ENCODE data around the gene C2orf78. TPM values are rescaled to one million over a fixed set of nuclear protein-coding genes. Genes with fewer than 3 reads are reported as not detected.

Gene C2orf78
- total RNA-seq, 2 donors from 2014 or later, result 0.91 TPM; not detected in 1

DNA sequence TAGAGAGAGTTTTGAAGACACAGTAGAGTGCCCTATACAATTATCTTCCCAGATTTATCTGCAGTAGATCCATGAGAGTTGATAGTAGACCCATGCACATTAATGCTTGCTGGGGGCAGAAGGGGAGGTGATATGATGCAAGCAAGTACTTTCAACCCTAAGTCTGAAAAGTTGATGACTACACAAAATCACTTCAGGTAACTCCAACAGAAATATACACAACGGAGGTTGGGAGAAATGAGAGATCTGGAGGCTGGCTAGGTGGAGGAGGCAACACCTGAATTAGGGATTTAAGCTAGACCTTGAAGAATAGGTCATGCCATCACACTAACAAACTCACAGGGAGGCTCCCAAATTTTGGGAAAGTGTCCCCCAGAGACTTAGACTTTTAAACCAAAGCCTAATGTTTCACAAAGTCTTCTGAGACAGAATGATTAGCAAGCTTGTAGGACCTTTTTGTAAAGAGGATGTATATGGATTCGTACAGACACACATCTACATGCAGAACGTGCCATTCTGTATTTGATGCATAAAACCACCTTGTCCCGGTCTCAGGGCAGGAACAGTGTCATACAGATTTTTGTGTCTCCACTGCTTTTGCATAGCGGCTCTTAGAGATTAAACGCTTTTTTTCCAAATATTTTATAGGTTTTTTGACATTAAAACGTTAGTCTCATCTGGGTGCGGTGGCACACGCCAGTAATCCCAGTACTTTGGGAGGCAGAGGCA lies 43.8 kb downstream of the C2orf78 start:
- WGBS, result 75% methylated on average over 9 of the region's 9 CpGs
- DNase-seq (ENCODE audit: low spot score), result no peak
- intact Hi-C loops (cut with DNase I), result no loop called here
- Histone ChIP-seq H3K4me1 (replicated peaks) (no peaks in the 10 kb centered on the region), H3K9me3 (no peaks in the 10 kb centered on the region), H3K27ac (peak overlapping the region; percentile 90 to 95), H3K36me3 (no peaks in the 10 kb centered on the region), H3K4me3 (no peak overlapping the region), H3K27me3 (replicated peaks; ENCODE audit: insufficient read depth) (no peaks in the 10 kb centered on the region)
- TF ChIP-seq, protein P1, sequence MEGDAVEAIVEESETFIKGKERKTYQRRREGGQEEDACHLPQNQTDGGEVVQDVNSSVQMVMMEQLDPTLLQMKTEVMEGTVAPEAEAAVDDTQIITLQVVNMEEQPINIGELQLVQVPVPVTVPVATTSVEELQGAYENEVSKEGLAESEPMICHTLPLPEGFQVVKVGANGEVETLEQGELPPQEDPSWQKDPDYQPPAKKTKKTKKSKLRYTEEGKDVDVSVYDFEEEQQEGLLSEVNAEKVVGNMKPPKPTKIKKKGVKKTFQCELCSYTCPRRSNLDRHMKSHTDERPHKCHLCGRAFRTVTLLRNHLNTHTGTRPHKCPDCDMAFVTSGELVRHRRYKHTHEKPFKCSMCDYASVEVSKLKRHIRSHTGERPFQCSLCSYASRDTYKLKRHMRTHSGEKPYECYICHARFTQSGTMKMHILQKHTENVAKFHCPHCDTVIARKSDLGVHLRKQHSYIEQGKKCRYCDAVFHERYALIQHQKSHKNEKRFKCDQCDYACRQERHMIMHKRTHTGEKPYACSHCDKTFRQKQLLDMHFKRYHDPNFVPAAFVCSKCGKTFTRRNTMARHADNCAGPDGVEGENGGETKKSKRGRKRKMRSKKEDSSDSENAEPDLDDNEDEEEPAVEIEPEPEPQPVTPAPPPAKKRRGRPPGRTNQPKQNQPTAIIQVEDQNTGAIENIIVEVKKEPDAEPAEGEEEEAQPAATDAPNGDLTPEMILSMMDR (IDR thresholded peaks at IDR 0.05), result no peak
- no peak for TF ChIP-seq POLR2A (IDR thresholded peaks at IDR 0.05)
- TF ChIP-seq POLR2AphosphoS5 (IDR thresholded peaks at IDR 0.05), result no peak

DNA sequence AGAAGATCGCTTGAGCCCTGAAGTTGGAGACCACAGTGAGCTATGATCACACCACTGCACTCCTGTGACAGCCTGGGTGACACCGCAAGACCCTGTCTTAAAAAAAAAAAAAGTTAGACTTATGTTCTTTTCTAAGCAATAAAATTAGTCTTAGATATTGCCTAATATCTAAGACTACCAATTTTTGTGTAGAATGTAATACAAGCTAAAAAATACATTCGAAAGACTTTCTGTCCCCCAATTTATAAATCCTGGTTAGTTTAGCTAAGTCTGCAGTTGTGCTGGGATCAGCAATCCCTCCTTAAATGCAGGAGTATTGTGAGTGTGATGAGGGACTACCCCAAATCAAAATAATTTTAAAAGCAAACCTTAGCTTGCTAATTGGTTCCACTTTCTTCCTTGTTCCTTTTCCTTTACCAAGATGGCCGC lies 44.4 kb downstream of the C2orf78 start:
- Histone ChIP-seq H3K27ac (peak overlapping the region; percentile 90 to 95), H3K4me1 (replicated peaks) (no peaks in the 10 kb centered on the region), H3K9me3 (no peaks in the 10 kb centered on the region), H3K4me3 (peak overlapping the region; percentile 63 to 82), H3K27me3 (replicated peaks; ENCODE audit: insufficient read depth) (no peaks in the 10 kb centered on the region), H3K36me3 (no peaks in the 10 kb centered on the region)
- 61% methylated on average over 4 of the region's 4 CpGs for WGBS
- TF ChIP-seq, protein P1 (IDR thresholded peaks at IDR 0.05), result no peak
- TF ChIP-seq POLR2A (IDR thresholded peaks at IDR 0.05) (no peak), POLR2AphosphoS5 (IDR thresholded peaks at IDR 0.05) (no peak)
- intact Hi-C loops (cut with DNase I), result no loop called here
- DNase-seq (ENCODE audit: low spot score), result no peak

DNA sequence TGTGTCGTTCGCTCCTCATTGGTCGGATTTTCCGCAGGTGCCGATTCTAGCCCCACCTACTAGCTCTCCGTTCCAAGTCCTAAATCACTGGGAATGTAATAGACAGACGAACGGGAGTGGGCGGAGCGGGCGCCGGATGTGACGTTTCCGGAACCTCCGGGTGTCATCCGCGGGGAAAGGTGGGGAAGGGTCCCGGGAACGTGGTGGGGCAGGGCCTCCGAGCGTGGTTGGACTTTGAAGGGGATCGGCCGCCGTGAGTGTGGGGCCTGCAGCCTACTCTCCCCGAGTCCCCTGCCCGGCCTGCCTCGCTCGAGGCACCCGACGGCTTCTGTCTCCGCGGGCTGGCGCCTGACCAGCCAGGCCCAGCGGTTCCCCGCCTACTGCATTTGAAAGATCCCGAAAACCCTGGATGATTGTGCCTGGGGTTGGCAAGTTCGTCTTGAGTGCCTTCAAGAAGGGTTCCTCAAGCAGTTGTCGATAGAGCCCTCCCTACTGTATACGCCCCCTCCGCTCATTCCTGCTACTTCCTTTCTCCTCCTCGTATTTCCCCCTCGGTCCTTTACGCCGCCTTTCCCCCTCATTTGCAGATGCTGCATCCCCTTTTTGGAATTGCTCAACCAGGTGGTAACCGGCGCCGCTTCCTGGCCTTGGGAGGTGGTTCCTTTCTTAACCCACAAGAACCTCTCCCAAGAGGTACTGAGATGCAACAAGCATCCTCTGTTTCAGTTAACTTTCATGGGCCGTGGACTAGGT lies 45.0 kb downstream of the C2orf78 start, which contains the start of gene STAMBP:
Gene STAMBP (plus strand): TSS at position 144 of the 753 bp plus-strand sequence. CDS start 1,896 bp downstream, outside the sequence.
- WGBS, result 0% methylated on average over 48 of the region's 48 CpGs
- Histone ChIP-seq H3K4me1 (replicated peaks) (no peaks in the 10 kb centered on the region), H3K27me3 (replicated peaks; ENCODE audit: insufficient read depth) (no peaks in the 10 kb centered on the region), H3K4me3 (peak within 1 kb of the TSS; percentile 63 to 82), H3K36me3 (no peaks in the 10 kb centered on the region), H3K27ac (peak within 1 kb of the TSS; percentile 90 to 95), H3K9me3 (no peaks in the 10 kb centered on the region)
- DNase-seq (ENCODE audit: low spot score), result peak; percentile 97
- peak; percentile 68 for TF ChIP-seq POLR2A (IDR thresholded peaks at IDR 0.05)
- TF ChIP-seq, protein P1 (IDR thresholded peaks at IDR 0.05), result no peak
- peak; percentile 99 for TF ChIP-seq POLR2AphosphoS5 (IDR thresholded peaks at IDR 0.05)
- intact Hi-C loops (cut with DNase I), result no loop called here

DNA sequence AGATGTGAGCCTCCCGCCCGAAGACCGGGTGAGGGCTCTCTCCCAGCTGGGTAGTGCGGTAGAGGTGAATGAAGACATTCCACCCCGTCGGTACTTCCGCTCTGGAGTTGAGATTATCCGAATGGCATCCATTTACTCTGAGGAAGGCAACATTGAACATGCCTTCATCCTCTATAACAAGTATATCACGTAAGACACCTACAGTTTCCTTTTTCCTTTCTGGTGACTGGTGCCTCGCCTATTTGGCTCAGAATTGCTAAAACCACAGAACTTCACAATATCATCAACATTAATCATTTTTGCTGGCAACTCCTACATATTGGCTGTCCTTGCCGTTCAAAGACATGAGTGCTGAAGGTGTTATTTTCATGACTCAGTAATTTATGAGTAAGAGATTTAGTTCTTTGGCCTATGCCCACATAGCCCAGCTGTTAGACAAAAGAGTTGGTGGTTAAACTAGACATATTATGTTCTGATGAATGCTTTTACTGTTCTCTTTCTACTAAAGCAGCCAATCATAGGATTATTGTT lies 47.0 kb downstream of the C2orf78 start:
- DNase-seq (ENCODE audit: low spot score), result no peak
- Histone ChIP-seq H3K36me3 (no peaks in the 10 kb centered on the region), H3K27ac (no peak overlapping the region), H3K27me3 (replicated peaks; ENCODE audit: insufficient read depth) (no peaks in the 10 kb centered on the region), H3K4me1 (replicated peaks) (no peaks in the 10 kb centered on the region), H3K4me3 (no peak overlapping the region), H3K9me3 (no peaks in the 10 kb centered on the region)
- intact Hi-C loops (cut with DNase I), result no loop called here
- 78% methylated on average over 11 of the region's 11 CpGs for WGBS
- no peak for TF ChIP-seq POLR2A (IDR thresholded peaks at IDR 0.05)

DNA sequence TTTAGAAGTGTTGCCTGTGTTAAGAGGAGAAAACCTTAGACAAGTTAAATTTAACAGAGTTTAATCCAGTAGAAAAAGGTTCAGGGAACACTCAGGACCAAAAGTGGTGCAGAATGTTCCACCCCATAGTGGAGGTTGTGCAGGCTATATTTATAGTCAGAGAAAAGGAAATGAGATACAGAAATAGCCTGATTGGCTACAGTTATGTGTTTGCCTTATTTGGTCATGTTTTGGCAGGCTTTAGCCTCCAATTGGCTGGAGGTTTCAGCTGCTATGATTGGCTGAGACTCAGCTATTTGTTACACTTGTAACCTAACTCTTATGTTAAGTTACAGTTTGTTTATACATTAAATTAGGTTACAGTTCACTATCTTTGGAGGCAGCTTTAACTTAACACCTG lies 48.9 kb downstream of the C2orf78 start:
- H3K4me3 ChIP-seq, result no peak overlapping the region
- peaks cover 1% of the 10 kb centered on the region for H3K4me1 ChIP-seq (replicated peaks)

More for the DNA sequence above, 48.9 kb downstream of the C2orf78 start:
- Histone ChIP-seq H3K9me3 (no peaks in the 10 kb centered on the region), H3K27me3 (replicated peaks; ENCODE audit: insufficient read depth) (no peaks in the 10 kb centered on the region), H3K27ac (peak overlapping the region in 1 of 2 donors; percentile 28), H3K36me3 (no peaks in the 10 kb centered on the region)
- TF ChIP-seq POLR2A (IDR thresholded peaks at IDR 0.05) (no peak), POLR2AphosphoS5 (IDR thresholded peaks at IDR 0.05) (peak; percentile 50)
- no peak for DNase-seq (ENCODE audit: low spot score)
- intact Hi-C loops (cut with DNase I), result no loop called here
